Ramos (cell line): ENCODE measurements around the gene NABP1.

Experiments used
- in situ Hi-C: fragments of 300-500 bp; cut with MboI; formaldehyde crosslinking; loops from one replicate; pipeline ENCODE4 v1.14.3; 2022; ENCODE audit warnings: low sequenced_read_pairs; ENCODE audit not compliant: unreplicated experiment

NABP1 gene

GRCh38 chr2:191646163-191646902, 31.6 kb upstream of the NABP1 start:
- in situ Hi-C loops: no loop called here

- in situ Hi-C loops: no loop called here
Observed at GRCh38 chr2:191649519-191649918, 28.4 kb upstream of the NABP1 start.

GRCh38 chr2:191650896-191651773, 26.8 kb upstream of the NABP1 start:
- in situ Hi-C loops: no loop called here

- in situ Hi-C loops: no loop called here
Observed at GRCh38 chr2:191653667-191654391, 24.1 kb upstream of the NABP1 start.

GRCh38 chr2:191656391-191656790, 21.5 kb upstream of the NABP1 start:
- in situ Hi-C loops: no loop called here

GRCh38 chr2:191656792-191657191, 21.1 kb upstream of the NABP1 start:
- in situ Hi-C loops: no loop called here

- in situ Hi-C loops: no loop called here
Observed at GRCh38 chr2:191657977-191658376, 20.0 kb upstream of the NABP1 start.

GRCh38 chr2:191659198-191659597, 18.7 kb upstream of the NABP1 start:
- in situ Hi-C loops: no loop called here

- in situ Hi-C loops: no loop called here
Observed at GRCh38 chr2:191660575-191660974, 17.4 kb upstream of the NABP1 start.

- in situ Hi-C loops: no loop called here
Observed at GRCh38 chr2:191661097-191661924, 16.6 kb upstream of the NABP1 start.

GRCh38 chr2:191664823-191665677, 12.9 kb upstream of the NABP1 start:
- in situ Hi-C loops: no loop called here

- in situ Hi-C loops: no loop called here
Observed at GRCh38 chr2:191666226-191666625, 11.7 kb upstream of the NABP1 start.

- in situ Hi-C loops: no loop called here
Observed at GRCh38 chr2:191666732-191667131, 11.2 kb upstream of the NABP1 start.

- in situ Hi-C loops: no loop called here
Observed at GRCh38 chr2:191670076-191670475, 7.9 kb upstream of the NABP1 start.

- in situ Hi-C loops: no loop called here
Observed at GRCh38 chr2:191670787-191671186, 7.1 kb upstream of the NABP1 start.

GRCh38 chr2:191675807-191676721, 1.9 kb upstream of the NABP1 start:
- in situ Hi-C loops: no loop called here

- in situ Hi-C loops: no loop called here
Observed at GRCh38 chr2:191676790-191677645, 918 bp upstream of the NABP1 start.
